ENCODE measurements around the gene SPEG. TPM values are rescaled to one million over a fixed set of nuclear protein-coding genes. Genes with fewer than 3 reads are reported as not detected.

Gene SPEG
- total RNA-seq, 1 experiment from 2014 or later = 56.6 TPM

DNA sequence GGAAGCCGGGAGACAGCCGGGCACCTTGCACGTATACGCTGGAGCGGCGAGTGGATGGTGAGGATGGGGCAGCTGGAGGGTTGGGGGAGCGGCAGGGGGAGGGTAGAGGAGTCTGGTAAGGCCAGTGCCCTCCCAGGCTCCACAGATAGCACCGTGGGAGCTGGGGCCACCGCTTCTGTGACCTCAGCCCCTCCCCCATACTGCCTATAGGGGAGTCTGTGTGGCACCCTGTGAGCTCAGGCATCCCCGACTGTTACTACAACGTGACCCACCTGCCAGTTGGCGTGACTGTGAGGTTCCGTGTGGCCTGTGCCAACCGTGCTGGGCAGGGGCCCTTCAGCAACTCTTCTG is 54.2 kb downstream of the SPEG start:
- H3K27ac ChIP-seq (ENCODE audit: low read depth, low read length) = no peak overlapping the region
- POLR2A ChIA-PET = no interaction called here
- no peaks in the 10 kb centered on the region for H4K20me1 ChIP-seq (ENCODE audit: insufficient read depth)
- no peaks in the 10 kb centered on the region for H3K79me2 ChIP-seq (ENCODE audit: insufficient read depth, low read length)
- no peaks in the 10 kb centered on the region for H3K9me3 ChIP-seq (ENCODE audit: control insufficient read depth in 1 of 2, insufficient read depth in 1 of 2, low read depth in 1 of 2, low read length in 2 of 2)
- H3K27me3 ChIP-seq (ENCODE audit: insufficient read depth, low read length) = no peaks in the 10 kb centered on the region
- ATAC-seq = no peak
- no peak for TF ChIP-seq CEBPB (IDR thresholded peaks at IDR 0.05; ENCODE audit: low read depth)
- TF ChIP-seq EZH2phosphoT487 (IDR thresholded peaks at IDR 0.05; ENCODE audit: borderline replicate concordance) = no peak
- no peak for TF ChIP-seq SRF (IDR thresholded peaks at IDR 0.05; ENCODE audit: low read depth)
- TF ChIP-seq ZNF274 (IDR thresholded peaks at IDR 0.05; ENCODE audit: low read depth, low read length) = no peak
- no peak for TF ChIP-seq JUND (IDR thresholded peaks at IDR 0.05)
- no peak for TF ChIP-seq SIN3A (IDR thresholded peaks at IDR 0.05; ENCODE audit: low read depth)
- TF ChIP-seq, protein P1, sequence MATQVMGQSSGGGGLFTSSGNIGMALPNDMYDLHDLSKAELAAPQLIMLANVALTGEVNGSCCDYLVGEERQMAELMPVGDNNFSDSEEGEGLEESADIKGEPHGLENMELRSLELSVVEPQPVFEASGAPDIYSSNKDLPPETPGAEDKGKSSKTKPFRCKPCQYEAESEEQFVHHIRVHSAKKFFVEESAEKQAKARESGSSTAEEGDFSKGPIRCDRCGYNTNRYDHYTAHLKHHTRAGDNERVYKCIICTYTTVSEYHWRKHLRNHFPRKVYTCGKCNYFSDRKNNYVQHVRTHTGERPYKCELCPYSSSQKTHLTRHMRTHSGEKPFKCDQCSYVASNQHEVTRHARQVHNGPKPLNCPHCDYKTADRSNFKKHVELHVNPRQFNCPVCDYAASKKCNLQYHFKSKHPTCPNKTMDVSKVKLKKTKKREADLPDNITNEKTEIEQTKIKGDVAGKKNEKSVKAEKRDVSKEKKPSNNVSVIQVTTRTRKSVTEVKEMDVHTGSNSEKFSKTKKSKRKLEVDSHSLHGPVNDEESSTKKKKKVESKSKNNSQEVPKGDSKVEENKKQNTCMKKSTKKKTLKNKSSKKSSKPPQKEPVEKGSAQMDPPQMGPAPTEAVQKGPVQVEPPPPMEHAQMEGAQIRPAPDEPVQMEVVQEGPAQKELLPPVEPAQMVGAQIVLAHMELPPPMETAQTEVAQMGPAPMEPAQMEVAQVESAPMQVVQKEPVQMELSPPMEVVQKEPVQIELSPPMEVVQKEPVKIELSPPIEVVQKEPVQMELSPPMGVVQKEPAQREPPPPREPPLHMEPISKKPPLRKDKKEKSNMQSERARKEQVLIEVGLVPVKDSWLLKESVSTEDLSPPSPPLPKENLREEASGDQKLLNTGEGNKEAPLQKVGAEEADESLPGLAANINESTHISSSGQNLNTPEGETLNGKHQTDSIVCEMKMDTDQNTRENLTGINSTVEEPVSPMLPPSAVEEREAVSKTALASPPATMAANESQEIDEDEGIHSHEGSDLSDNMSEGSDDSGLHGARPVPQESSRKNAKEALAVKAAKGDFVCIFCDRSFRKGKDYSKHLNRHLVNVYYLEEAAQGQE (IDR thresholded peaks at IDR 0.05; ENCODE audit: low read depth) = no peak
- TF ChIP-seq FOSL1 (IDR thresholded peaks at IDR 0.05; ENCODE audit: low read depth) = no peak
- TF ChIP-seq POLR2AphosphoS5 (IDR thresholded peaks at IDR 0.05; ENCODE audit: low read depth, low read length) = no peak
- no peak for TF ChIP-seq CBX3 (IDR thresholded peaks at IDR 0.05; ENCODE audit: low read depth)
- CTCF ChIA-PET = interaction anchor here (0.7 kb wide), 1 partner anchor 9 kb away, joined by 3 read pairs; the partner anchor contains the start of gene GMPPA
- no peak overlapping the region for H2AFZ ChIP-seq (ENCODE audit: low read depth, low read length, poor library complexity, severe bottlenecking)
- no TSS peak for BruUV-seq (replicated peaks)
- intact Hi-C loops (cut with micrococcal nuclease) = no loop called here
- RAD21 ChIA-PET (ENCODE audit: low non-redundant PET in 1 of 2, low total read pairs in 2 of 2, uncharacterized antibody in 2 of 2, unreplicated experiment in 2 of 2) = no interaction called here
- no peak overlapping the region for H3K4me2 ChIP-seq (ENCODE audit: low read length)
- H3K9ac ChIP-seq (ENCODE audit: low read length) = no peak overlapping the region
- H3K9me2 ChIP-seq (ENCODE audit: insufficient read depth) = no peaks in the 10 kb centered on the region
- no peak overlapping the region for H3K4me3 ChIP-seq (replicated peaks in 1 of 2; ENCODE audit: low read depth in 1 of 2, low read length in 2 of 2)
- H3K36me3 ChIP-seq (ENCODE audit: control insufficient read depth in 1 of 2, insufficient read depth in 2 of 2, low read length in 2 of 2) = no peaks in the 10 kb centered on the region
- no peak for DNase-seq (ENCODE audit: low read depth, low spot score)
- H3K4me1 ChIP-seq (ENCODE audit: control insufficient read depth in 1 of 2, insufficient read depth in 2 of 2, low read length in 2 of 2) = no peaks in the 10 kb centered on the region
